Measurements from ENCODE around the gene HACD1.

HACD1 gene

DNA sequence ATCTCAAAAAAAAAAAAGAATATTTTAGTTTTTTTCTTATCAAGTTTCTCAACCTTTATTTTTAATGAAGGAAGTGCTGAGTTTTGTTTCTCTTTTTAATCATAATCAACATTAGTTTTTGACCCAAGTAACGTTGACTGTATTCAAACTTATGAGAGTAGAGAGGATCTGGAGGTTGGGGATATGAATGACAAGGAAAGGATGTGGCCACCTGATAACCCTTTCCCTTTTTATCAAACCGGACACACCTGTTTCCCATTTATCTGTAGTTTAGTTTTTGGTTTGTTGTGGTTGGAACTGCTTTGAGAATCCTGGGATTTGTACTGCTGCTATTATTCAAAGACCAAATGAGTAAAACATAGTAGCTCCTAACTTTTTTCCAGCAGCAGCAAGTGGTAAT, 38.6 kb downstream of the HACD1 start:
- DNase-seq (ENCODE audit: low spot score): no peak

DNA sequence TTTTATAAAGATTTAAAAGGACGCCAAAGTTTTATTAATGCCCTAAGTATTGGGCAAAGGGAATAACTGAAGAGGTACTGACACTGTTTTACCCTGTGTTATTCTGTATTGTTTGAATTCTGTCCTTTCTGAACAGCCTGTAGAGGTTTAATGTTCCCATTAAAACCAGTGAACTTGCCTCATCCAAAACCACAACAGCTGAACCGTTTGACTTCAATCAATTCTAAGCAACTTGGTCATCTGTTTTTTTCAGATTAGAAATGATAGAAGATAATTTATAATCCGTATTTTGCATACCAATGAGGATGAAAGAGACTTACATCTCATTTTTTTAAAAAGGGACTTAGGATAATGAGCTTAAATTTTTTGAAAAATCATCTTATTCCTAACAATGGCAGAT, 40.4 kb downstream of the HACD1 start:
- no peak for DNase-seq (ENCODE audit: low spot score)

DNA sequence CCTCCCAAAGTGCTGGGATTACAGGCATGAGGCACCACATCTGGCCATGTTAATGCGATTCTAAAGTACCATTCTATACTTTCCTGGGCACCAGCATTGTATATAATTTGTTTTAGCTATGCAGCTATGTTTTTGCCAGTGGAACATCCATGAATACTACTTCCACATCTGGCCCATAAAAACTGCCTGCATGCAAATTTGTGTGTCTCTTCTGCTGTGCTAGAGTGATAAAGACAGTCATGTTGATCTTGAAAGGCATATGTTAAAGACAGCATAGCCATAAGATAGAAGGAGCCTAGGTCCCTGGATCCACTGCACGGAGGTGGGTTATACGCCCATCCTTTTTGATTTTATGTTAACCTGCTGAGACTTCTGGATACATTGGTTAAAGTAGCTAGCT, 52.3 kb downstream of the HACD1 start:
- DNase-seq (ENCODE audit: low spot score): no peak

DNA sequence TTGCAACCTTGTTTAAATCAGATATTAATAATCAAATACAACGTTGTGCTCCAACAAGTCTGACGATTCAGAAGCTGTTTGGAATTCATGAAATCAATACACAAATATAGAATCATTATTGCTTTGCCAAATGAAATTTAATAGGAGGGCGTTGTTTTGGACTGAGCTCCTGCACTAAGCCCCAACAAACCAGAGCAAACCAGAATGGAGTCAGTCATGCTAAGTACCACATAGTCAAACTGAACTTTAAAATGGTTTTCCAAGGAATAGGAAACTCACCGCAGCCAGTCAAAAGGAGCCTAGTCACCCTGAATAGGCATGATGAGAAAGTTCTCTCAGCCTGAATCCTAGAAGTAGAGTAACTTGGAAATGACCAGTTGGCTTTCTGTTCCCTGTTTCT, 53.7 kb downstream of the HACD1 start:
- no peak for DNase-seq (ENCODE audit: low spot score)

DNA sequence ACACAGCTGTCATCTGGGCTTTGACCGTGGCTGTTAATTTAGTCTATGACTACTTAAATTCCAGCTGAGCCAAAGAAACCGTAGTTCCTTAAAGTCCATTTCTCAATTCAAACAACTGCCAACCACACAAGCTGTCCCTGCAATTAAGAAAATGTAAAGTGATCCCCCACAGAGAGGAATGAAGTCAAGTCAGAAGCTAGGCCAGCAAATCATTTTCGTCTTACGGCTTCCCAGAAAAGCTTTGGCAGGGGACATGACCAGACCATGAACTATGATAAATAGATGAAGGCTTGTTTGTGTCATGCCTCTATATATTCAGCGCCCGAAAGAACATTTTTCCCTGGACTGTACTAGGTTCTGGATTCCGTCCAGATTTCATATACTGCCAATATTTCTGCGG, 54.6 kb downstream of the HACD1 start:
- DNase-seq (ENCODE audit: low spot score): no peak

DNA sequence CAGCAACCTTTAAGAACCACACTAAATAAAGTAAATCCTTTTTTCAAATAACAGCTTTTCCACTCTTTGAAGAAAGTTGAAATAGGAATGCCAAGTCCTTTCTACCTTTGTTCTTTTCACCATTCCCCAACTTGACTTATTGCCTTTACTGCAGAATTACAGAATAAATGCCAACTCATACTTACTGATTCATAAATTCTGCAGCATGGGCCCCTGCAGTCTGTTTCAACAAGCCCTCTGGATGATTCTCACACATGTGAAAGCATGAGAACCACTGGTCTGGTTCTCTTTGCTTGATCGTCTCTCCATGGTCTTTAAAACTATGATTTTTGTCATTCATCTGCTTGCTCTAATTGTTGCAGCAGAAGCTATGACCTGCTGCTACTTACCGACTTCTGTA, 56.1 kb downstream of the HACD1 start:
- no peak for DNase-seq (ENCODE audit: low spot score)

DNA sequence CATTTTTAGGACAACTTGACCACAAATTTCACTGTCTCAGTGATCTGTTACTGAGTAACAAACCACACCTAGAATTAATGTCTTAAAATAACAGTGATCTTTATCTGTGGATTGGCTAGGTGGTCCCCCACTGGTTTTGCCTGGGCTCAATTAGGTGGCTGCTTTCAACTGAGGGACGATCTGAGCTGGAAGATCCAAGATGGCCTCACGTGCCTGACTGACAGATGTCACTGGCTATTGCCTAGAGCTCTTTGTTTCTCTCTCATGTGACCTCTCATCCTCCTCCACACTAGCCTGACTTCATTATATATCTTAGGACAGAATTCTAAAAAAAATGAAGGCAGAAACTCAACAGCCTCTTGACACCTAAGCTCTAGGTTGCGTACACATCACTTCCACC, 59.7 kb downstream of the HACD1 start:
- DNase-seq (ENCODE audit: low spot score): no peak

DNA sequence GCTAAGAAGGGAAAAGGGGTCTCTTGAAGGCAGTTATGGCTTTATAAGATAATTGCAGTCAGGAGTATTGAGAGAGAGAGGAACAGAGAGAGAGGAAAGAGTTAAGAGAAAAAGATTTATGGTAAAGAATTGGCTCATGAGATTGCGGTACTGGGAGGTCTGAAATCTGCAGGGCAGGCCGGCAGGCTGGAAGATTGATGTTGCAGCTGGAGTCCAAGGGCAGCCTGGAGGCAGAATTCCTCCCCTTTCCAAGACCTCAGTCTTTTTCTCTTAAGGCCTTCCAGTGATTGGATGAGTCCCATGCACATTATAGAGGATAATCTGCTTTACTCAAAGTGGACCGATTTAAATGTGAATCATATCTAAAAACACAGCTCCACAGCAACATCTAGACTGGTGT, 68.4 kb downstream of the HACD1 start:
- DNase-seq (ENCODE audit: low spot score): no peak

DNA sequence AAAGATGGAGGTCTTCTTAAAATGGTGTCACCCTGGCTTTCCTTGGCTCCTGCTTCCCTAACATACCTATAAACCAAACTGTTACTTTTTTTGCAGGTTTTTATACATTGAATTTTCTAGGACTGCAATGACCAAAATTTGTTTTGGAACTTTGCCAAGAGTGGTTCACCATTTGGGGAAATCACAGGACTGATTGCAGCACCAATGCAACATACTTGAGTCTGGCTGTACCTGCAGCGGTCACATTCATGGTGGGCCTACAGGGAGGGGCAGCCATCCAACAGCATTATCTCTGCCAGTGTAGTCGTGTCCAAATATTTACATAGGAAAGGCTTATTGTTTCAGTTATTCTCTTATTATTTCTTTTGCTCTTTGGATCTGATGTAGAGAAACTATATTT, 69.0 kb downstream of the HACD1 start:
- DNase-seq (ENCODE audit: low spot score): no peak

DNA sequence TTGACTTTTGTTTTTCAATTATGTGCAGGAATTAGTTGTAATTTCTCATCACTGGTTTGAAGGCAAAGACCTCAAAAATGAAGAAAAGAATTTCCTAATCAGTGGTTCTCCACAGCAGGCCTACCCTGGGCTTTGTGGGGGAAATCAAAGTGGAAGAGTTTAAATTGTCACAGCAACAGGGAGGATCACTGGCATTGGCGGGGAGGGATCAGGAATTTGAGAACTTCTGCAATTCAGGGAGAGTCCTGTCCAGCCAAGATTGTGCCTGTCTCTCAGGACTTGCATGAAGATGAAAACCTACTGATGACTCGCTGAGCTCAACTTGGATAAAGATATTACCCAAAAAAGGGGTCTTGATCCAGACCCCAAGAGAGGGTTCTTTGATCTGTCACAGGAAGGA, 70.1 kb downstream of the HACD1 start:
- no peak for DNase-seq (ENCODE audit: low spot score)

DNA sequence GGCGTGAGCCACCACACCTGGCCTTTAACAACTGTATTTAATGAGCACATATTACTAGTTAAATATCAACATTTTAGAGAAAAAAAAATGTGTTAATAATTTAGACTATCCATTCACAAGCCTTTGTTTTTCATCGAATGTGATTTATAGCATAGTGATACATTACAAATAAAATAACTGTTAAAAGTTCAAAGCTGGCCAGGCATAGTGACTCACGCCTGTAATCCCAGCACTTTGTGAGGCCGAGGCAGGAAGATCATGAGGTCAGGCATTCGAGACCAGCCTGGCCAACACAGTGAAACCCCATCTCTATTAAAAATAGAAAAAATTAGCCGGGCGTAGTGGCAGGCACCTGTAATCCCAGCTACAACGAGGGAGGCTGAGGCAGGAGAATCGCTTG, 72.7 kb downstream of the HACD1 start:
- DNase-seq (ENCODE audit: low spot score): no peak

Measured in pons (tissue), 1 donor.